Left renal pelvis (tissue), 4 donors: ENCODE measurements around the gene EVA1A. TPM values are rescaled to one million over a fixed set of nuclear protein-coding genes. Genes with fewer than 3 reads are reported as not detected.

Experiments
- DNase-seq, 4 donors: peaks; one replicate each; pipeline ENCODE4 v3.0.0-alpha.2; 2013; ENCODE audit warnings: low read depth in 4 of 4, low spot score in 3 of 4
- polyA plus RNA-seq, 4 donors: library from polyadenylated mRNA; unstranded; fragments of 120-200 nt; gene quantifications; one replicate each; pipeline ENCODE4 v1.2.1, GENCODE V29; 2013; ENCODE audit not compliant: insufficient read length in 4 of 4

The EVA1A gene
- polyA plus RNA-seq, 4 donors, result 4.7 to 18.1 (median 15.3) TPM

DNA sequence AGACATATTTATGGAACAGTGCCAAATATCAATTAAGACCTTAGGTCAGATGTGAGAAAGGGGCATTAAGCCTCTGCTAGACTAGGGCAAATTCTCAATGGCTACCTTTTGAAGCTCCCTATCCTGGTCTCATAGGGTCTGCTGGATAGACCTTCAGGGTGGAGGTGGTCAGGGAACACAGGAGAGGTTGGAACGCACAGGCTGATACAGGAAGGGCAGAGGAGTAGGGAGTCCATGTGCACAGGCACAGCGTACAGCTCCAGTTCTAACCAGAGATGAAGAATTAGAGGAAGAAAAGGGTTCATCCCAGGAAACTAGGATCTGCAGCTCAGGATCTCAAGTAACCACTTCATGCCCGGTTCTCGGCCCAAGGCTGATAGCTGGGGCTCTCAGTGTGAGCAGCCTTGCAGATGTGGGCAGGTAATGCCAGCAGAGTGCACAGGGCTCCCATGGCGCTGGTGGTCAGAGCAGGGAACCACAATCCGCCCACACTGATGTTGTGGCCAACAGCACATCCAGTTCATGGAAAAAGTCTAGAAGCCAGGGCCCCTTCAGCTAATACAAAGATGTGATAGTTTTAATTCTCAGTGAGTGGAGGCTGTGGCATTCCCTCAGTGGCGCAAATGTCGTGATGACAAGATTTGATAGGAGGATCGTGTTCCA lies 3.4 kb upstream of the EVA1A start:
- DNase-seq, result no peak

DNA sequence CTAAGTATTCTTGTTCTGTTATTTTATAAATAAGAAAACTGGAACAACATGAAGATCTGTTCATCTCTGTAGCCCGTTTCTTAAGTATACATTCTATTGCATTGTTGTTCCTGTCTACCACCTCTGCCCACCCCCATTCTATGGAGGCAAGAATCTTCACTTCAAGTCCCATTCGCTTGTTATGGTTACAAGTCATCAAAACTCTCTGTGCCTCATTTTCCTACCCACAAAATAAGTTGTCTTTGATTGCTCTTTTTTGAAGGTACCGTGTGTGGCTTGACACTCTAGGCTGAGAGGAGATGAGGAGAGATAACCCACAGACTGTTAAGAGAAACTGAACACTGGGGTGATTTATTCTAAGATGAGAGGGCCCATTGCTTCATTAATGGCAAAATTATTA lies 2.9 kb upstream of the EVA1A start:
- no peak for DNase-seq

DNA sequence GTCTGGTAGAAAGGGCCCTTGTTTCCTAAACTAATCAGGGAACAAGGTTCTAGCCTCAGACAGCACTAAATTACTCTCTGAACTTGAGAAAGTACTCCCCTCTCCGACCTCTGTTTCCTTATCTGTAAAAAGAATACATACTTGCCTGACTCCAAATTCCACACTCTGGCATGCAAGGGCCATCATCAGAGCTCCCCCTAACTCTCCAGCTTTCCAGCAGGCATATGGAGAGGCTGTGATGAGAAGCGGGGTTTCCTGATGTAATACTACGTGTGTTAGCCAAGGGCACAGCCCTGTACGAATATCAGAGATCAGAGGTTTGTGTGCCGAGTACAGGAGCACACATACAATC lies 1.8 kb upstream of the EVA1A start:
- no peak for DNase-seq

DNA sequence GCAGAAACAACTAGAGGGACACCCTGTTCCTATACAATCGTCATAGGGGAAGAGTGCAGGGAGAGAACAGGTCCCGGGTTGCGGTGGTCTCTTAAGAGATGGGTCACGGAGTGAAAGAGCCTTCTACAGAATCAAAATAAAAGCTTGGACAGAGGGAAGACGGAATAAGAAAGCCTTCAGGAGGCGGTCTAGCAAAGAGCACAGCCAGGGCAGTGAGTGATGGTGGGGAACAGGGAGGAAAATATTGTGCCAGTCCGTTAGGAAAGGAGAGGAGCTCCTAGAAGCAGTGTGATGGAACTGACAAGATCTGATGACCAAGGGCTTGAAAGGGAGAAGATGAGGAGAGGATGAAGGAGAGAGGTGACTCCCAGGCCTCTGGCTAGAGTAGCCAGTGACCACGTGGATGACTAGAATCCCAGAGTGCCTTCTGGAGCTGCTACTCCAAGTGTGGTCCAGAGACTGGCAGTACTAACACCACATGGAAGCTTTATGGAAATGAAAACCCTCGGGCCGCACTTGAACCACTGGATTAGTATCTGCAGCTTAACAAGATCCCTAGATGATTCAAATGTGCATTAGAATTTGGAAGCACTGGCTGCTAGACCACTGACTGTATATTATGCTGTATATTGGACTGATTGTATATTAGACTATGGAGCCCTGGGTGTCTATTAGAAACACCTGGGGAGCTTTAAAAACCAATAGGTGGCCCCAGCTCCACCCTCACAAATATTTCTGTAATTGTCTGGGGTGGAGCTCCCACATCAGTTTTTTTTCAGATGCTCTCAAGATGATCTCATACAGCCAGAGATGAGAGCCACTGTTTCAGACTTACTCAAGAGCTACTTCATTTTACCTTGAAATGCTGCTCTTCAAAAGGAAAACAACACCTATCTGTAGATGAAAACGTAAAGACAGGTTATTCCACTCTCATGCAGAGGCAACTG lies 1.1 kb upstream of the EVA1A start:
- DNase-seq, result no peak

DNA sequence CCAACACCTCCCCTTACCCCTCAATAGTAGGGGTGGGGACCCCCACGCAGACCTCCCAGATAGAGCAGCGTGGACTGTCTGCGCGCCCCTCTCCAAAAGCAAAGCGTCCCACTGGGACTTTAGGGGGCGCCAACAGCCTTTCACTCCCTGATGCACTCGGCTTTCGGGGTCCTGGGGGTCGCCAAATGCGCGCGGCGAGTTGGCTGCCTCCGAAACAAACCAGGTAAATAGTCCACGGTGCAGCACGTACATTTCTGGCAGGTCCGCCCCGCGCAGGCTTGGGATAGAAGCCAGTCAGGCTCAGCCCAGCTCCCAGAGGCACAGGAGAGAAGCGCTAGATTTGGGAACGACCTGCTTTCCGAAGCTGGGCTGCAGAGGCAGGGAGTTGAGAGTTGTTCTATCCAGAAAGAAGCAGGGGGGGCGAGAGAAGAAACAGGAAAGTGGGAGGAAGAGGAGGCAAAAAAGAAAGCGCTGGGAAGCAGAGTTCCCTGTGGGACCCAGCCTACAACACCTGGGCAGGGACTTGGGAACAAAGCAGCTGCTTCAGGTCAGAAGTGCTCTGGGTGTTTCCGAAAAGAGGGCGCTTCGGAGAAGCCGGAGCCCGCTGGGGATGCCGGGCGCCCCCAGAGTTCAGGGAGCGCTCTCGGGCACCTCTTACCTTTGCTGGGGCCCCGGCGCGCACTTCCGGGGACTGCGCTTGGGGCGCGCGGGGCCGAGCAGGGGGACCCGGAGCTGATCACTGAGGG lies 544 bp downstream of the EVA1A start:
- no peak for DNase-seq

DNA sequence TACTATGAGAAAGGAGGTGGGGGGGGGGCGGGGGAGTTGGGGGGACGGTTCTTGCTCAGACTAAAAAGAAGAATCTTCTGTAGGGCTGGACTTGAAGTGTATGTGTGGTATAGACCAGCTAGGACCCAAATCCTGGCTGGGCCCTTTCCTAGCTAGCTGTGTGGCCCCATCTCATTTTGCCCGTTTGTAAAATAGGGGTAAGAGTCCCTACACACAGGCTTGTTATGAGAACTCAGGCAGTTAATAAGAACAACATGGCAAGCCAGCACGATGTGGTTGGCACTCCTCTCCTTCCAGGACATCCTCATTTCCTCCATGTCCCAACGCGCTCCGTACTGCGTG lies 1.1 kb downstream of the EVA1A start:
- no peak for DNase-seq

DNA sequence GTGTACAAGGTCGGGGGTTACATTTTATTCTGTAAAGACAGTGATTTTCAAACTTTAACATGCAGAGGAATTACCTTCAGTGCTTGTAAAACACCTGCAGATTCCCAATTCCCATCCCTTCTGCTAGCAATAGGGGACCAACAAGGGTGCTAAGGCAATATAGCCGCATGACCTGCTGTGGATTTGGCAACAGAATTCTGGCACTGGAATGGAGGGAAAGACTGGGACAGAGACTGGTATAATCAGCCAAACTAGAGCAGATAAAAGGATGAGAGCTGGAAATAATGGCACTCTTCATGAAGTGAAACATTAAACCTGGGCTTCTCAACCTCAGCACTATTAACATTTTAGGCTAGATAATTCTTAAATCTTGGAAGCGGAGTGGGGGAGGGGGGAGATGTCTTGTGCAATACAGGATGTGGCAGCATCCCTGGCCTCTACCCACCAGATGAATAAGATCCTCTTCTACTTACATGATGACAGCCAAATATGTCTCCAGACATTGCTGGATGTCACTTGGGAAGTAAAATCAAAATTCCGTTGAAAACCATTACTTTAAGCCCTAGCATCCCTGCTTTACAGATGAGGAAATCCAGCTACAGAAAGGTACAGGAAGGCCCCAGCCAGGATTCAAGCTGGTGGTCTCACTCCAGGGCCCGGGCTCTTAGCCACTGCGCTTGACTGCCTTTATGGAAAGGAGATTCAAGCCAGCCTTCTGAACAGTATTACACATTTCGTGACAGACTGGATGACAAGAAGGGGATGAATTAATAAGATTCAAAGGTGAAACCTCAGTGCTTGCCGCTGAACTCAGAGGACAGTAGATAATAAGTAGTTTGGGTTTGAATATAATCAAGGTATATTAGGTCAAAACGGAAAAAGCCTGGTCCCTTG lies 1.7 kb downstream of the EVA1A start:
- DNase-seq, result no peak

DNA sequence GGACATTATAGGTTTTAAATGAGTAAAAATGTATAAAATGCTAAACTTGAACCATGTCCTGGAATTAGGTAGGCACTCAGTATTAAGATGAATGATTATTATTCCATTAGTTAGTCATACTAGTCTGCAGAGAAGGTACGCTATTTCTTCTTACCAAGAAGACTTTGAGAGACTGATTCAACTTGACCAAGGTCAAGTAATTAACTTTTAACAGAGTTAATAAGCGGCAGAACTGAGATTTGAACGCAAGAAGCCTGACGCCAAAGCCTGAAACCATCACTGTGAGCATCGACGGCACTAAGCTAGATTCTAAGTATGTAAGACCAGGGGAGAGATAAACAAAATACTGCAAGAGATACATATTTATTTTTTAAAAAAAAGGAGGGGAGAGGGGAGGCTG lies 2.6 kb downstream of the EVA1A start:
- no peak for DNase-seq

DNA sequence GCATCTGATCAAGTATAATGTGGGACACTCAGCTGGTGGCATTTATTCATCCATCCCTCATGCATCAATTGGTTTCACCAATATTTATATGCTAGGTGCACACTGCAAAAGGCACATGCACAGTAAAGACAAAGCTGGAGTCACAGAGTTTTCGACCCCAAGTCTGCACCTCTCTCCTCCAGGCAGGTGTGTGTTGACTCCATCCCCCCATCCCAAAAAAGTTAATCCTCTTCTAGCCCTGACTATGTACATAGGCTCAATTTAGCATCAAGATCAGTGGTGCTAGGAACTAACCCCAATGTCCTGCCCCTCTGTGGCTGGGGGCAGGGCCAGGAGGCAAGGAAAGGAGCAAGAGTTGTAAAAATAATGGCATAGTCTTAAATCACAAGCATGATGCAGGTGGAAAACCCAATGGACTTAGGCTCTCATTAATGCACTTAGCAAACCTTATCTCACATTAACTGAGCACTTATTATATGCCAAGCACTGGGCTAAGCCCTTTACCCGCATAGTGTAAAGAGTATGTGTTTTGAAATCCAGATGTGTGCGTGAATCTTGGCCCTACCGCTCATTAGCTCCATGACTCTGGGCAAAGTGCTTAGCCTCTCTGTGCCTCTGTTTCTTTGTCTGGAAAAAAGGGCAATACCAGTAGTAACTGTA lies 3.1 kb downstream of the EVA1A start:
- DNase-seq, result no peak

DNA sequence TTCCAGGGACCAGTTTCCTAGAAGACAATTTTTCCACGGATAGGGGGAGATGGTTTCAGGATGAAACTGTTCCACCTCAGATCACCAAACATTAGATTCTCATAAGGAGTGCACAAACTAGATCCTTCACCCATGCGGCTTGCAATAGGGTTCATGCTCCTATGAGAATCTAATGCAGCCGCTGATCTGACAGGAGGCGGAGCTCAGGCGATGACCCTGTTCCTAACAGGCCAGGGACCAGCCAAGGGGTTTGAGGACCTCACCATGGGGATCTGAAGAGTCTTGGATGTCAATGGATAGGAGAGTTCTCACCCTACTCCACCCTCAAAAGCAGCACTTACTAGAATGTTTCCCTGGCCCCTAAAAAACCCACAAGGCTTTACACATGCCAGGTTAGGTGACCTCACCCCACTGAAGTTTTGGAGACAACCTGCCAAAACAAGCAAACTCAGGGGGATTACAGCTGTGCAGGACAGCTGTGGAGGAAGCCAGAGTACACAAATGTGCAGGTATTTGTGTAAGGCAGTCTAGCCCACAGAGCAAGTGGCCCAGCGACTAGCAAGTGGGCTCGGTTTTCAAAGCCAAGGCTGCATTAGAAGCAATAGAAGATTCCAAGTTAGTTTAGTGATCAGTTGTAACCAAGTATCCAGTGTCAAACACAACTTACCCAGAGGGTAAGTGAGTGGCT lies 3.9 kb downstream of the EVA1A start:
- no peak for DNase-seq

DNA sequence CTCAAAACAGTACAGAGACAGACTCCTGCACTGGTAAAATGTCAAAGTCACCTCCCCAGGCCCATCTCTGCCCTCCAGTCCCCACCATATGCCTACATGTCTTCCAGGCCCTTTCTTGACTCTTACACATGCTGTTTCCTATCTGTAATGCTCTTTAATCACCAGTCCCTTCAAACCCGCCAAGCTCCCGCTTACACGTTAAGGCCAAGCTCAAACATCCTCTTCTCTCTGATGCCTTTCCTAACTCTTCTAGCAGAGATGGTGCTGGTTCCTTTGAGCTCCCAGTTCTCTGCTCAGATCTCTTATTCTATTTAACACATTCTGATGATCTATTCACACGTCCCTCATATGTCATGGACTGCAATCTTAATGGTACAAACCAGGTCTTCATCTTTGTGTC lies 5.0 kb downstream of the EVA1A start:
- DNase-seq, result no peak

DNA sequence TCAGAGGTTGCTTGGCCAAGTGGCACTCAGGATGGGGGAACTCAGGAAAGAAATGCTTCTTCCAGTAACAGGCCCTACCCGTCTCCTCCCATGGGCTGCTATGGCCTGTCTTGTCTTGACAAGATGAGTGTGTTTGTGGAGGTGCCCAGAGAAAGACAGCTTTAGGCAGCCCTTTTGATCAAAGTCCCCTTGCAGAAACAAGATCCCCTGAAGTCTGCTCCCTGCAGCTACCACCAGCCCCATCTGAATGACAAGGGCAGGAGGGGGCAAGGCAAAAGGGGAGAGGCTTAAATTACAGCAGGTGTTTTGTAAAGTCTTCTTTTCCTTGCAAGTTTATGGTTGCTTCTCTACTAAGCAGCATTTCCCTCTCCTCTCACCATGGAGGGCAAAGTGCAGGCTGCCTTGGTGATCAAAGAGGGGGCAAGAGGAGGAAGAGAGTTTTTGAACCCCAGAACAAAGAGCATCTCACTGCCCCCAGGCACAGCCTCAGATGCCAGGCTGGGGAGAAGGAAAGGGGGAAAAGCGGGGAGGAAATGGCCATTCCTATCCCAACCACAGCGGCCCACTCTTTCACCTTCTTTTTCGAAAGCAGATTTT lies 6.7 kb downstream of the EVA1A start:
- no peak for DNase-seq

DNA sequence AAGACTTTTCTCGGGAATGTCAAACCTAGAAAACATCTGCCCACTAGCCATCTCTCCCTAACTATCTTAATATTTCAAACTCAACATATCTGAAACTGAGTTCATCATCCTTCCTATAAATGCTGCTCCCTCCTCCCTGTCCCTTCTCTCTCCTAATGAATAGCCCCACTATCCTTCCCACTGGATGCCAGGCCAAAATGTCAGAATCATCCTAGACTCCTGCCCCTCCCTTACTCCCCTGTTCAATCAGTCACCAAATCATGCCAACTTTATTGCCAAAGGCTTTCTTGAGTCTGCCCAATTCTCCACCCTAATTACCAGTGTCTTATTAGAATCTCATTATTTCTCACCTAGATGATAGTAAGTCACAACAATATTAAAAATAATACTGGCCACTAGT lies 8.5 kb downstream of the EVA1A start:
- DNase-seq, result no peak

DNA sequence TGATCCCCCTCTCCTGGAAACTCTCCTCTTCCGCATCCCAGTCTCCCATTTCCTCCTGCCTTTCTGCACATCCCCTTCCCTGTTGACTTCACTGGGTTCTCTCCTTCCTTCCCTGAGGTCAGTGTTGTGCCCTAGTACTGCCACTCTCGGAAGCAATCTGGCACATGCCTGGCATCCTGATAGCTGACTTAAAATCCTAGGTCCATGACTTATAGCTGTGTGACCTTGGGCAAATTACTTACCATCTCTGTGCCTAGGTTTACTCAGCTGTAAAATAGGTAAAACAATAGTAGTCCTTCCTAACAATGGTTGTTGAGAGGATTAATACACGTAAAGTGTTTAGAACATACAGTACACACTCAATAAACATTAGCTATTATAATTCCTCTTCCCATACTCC lies 9.3 kb downstream of the EVA1A start:
- DNase-seq, result no peak

DNA sequence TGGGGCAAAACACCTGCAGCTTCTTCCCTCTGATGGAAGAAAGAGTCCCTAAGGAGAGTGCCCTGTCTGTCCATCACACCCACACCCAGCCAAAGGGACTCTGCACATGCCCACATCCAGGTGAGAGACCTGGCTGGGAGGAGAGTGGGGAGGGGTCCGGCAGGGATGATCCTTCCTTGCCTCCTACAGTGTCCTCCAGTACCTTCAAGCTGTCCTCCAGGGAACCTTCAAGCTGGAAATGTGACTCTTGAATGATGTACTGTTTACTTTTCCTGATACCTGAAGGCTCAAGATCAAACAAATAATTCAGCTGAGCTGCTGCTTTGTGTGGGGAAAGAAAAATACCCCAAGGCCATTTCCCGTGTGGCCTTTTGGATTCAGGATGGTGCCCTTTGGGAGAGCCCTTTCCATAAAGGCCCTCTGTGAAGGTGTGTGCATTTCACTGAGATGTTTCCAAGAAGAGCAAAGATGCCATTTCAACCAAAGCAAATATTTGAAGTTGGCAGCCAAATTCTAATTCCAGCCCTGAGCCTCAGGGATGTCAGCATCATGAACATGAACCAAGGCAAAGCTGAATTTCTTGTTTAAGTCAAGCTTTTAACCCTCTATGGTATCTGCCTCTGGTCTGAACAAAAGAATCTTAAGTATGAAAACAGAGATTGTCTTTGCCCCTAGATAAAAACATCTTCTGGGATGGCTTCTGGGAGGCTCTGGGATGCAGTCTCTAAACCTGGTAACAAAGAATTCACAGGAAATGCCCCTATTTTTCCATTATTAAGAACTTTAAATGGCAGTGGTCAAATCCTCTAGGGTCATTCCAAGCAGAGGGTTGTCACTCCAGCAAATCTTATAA lies 11.1 kb downstream of the EVA1A start:
- no peak for DNase-seq

DNA sequence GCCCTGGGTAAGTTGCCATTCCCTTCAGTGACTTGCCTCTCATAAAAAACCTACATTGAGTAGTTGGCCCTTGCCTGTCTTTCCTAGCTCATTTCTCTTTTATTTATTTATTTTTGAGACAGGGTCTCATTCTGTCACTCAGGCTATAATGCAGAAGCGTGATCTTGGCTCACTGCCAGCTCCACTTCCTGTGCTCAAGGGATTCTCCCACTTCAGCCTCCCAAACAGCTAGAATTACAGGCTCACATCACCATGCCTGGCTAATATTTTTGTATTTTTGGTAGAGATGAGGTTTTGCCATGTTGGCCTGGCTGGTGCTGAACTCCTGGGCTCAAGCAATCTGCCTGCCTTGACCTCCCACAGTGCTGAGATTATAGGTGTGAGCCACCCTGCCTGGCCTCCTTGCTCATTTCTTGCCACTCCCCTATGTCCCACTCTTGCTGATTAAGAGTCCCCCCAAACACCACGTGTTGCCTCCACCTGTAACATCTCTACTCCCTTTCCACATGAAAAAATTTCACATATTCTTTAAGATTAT lies 12.6 kb downstream of the EVA1A start:
- DNase-seq, result no peak

DNA sequence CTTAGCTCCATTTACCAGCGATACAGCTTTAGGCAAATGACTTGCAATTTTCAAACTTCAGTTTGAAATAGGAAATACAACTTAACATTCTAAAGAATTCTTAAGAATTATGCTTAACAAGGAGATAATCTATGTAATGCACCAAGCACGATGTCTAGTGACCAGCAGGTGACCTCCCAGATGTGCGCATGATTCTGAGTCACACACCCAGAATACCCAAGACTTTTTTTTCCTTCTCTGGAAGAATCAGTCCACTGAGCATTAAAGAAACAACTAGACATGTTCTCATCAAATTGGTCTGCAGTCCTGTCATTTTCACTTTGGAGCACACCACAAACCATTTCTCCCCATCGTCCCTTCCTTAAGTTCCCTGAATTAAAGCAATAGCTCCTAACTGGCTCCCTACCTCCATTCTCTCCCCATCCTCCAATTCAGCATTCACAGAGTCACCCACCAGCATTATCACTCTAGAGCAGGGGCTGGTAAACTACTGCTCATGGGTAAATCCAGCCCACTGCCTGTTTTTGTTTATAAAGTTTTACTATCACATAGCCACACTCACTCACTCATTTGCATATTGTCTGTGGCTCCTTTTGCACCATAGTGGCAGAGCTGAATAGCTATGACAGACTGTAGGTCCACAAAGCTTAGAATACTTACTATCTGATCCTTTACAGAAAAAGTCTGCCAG lies 13.2 kb downstream of the EVA1A start:
- no peak for DNase-seq
